ENCODE results near the gene PLPP3. TPM values are rescaled to one million over a fixed set of nuclear protein-coding genes. Genes with fewer than 3 reads are reported as not detected.

The PLPP3 gene
- total RNA-seq, 2 donors from 2014 or later, result not detected

- Mint-ChIP-seq H3K4me1 (no peaks in the 10 kb centered on the region), H3K9me3 (no peaks in the 10 kb centered on the region), H3K27me3 (peaks cover 23% of the 10 kb centered on the region), H3K4me3 (no peak overlapping the region), H3K27ac (no peak overlapping the region), H3K36me3 (ENCODE audit: low read depth) (no peaks in the 10 kb centered on the region)
- ATAC-seq (replicated peaks), result no peak
These were observed 112.8 kb downstream of the PLPP3 start for GRCh38 chr1:56466538-56466937.

- Mint-ChIP-seq H3K9me3 (no peaks in the 10 kb centered on the region), H3K36me3 (ENCODE audit: low read depth) (no peaks in the 10 kb centered on the region), H3K27ac (no peak overlapping the region), H3K4me3 (no peak overlapping the region), H3K4me1 (no peaks in the 10 kb centered on the region), H3K27me3 (peaks cover 11% of the 10 kb centered on the region)
- ATAC-seq (replicated peaks), result no peak
These were observed 115.1 kb downstream of the PLPP3 start for GRCh38 chr1:56464294-56464693.

DNA sequence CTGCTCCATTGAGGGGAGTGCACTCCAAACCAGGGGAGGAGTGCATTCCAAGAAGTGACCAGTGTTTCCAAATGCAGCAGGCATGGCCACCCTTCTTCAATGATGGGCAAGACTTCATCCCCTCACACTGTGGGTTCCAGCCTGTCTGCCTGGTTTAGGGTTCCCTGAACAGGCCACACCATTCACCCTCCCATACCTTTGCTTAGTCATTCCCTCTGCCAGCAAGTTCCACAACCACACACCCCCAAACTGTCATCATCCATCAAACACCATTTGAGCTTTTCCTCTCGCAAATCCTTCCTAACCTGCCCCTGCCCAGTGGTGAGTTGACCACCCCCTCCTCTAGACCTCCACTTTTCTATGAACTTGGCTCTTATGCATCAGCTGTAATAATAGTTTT is 116.0 kb downstream of the PLPP3 start:
- Mint-ChIP-seq H3K9me3 (no peaks in the 10 kb centered on the region), H3K36me3 (ENCODE audit: low read depth) (no peaks in the 10 kb centered on the region), H3K27ac (no peak overlapping the region), H3K27me3 (peaks cover 6% of the 10 kb centered on the region), H3K4me3 (no peak overlapping the region), H3K4me1 (no peaks in the 10 kb centered on the region)
- ATAC-seq (replicated peaks), result no peak

- Mint-ChIP-seq H3K4me1 (no peaks in the 10 kb centered on the region), H3K27ac (no peak overlapping the region), H3K9me3 (no peaks in the 10 kb centered on the region), H3K4me3 (no peak overlapping the region), H3K36me3 (ENCODE audit: low read depth) (no peaks in the 10 kb centered on the region), H3K27me3 (peaks cover 6% of the 10 kb centered on the region)
- no peak for ATAC-seq (replicated peaks)
These were observed 117.2 kb downstream of the PLPP3 start for GRCh38 chr1:56462209-56462608.

- Mint-ChIP-seq H3K27ac (no peak overlapping the region), H3K27me3 (peaks cover 5% of the 10 kb centered on the region), H3K36me3 (ENCODE audit: low read depth) (no peaks in the 10 kb centered on the region), H3K4me3 (no peak overlapping the region), H3K9me3 (no peaks in the 10 kb centered on the region), H3K4me1 (no peaks in the 10 kb centered on the region)
- no peak for ATAC-seq (replicated peaks)
These were observed 117.9 kb downstream of the PLPP3 start for GRCh38 chr1:56461158-56462127.

DNA sequence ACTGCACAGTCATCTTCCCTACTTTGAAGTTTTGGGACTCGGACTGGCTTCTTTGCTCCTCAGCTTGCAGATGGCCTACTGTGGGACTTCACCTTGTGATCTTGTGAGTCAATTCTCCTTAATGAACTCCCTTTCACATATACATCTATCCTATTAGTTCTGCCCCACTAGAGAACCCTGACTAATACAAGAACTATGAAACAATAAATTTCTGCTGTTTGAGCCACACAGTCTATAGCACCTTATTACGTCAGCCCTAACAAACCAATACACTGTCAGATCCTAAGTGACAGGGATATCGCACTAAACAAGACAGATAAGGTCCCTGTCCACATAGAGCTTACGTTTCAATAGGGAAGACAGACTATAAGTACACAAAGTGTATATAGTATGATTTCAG is 120.1 kb downstream of the PLPP3 start:
- Mint-ChIP-seq H3K4me3 (no peak overlapping the region), H3K27ac (no peak overlapping the region), H3K4me1 (no peaks in the 10 kb centered on the region), H3K36me3 (ENCODE audit: low read depth) (no peaks in the 10 kb centered on the region), H3K9me3 (no peaks in the 10 kb centered on the region), H3K27me3 (peaks cover 2% of the 10 kb centered on the region)
- no peak for ATAC-seq (replicated peaks)

GRCh38 chr1:56457756-56458375 is 121.5 kb downstream of the PLPP3 start:
- peaks cover 5% of the 10 kb centered on the region for H3K27me3 Mint-ChIP-seq
- H3K9me3 Mint-ChIP-seq, result no peaks in the 10 kb centered on the region
- no peak overlapping the region for H3K4me3 Mint-ChIP-seq
- no peaks in the 10 kb centered on the region for H3K36me3 Mint-ChIP-seq (ENCODE audit: low read depth)
- no peaks in the 10 kb centered on the region for H3K4me1 Mint-ChIP-seq
- ATAC-seq (replicated peaks), result no peak
- H3K27ac Mint-ChIP-seq, result no peak overlapping the region

DNA sequence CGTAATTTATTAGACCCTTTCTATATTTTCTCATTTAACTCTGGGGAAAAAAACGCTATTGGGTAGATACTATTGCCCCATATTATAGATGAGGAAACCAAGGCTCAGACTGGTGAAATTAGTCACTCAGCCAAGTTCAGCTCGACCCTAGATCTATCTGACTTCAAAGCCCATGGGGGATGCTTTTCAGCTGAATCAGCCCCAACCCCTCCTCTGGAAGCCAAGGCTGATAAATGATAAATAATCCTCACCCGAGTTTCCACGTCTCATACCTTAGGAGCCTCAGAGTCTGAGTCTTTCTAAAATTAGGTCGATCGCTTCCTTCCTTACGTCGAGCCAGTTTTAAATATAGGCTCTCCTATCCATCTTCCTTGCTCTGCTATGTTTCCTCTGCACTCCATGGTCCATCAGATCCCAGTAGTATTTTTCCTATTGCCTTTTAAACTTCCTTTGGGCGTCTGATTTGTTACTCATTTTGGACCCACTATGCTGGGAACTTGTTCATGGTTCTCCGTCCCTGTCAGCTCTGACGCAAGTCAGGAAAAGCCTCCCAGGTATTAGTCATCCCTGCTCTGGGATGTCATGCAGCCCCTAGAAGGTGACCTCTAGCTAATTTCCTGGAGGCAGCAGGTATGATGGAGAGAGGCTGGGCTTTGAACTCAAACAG is 122.8 kb downstream of the PLPP3 start:
- no peak for ATAC-seq (replicated peaks)
- Mint-ChIP-seq H3K36me3 (ENCODE audit: low read depth) (no peaks in the 10 kb centered on the region), H3K4me1 (no peaks in the 10 kb centered on the region), H3K4me3 (no peak overlapping the region), H3K27ac (no peak overlapping the region), H3K9me3 (no peaks in the 10 kb centered on the region), H3K27me3 (peaks cover 5% of the 10 kb centered on the region)

DNA sequence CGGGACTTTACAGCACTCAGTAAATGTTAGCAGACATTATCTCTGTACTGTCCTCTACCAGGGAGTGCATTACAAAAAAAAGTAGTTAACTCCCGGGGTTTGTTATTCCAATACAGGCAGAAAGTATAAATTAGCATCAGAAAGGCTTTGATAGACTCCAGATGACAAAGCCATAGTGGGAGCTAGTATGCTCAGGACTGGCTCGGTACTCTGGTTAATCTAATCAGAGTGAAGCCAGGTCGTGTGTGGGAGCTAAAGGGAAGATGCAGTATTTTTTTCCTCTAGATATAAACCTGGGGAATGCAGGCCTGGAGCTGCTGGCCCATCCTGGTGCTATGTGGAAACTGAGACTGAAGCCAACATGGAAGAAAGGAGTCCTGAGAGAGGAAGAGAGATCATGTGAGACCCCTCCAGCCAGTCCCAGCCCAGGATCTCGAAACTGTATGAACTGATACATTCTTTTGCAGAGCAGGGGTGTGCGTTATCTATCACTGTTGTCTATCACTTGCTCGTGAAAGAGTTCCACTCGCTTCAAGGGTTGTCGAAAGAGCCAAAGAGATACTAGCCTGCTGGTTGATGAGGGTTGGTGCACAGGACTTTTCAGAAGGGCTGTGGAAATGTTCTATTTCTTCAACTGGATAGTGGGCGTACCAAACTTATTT is 125.8 kb downstream of the PLPP3 start:
- ATAC-seq (replicated peaks), result no peak
- H3K4me3 Mint-ChIP-seq, result no peak overlapping the region
- no peaks in the 10 kb centered on the region for H3K4me1 Mint-ChIP-seq
- no peaks in the 10 kb centered on the region for H3K9me3 Mint-ChIP-seq
- H3K27me3 Mint-ChIP-seq, result peaks cover 8% of the 10 kb centered on the region
- no peaks in the 10 kb centered on the region for H3K36me3 Mint-ChIP-seq (ENCODE audit: low read depth)
- H3K27ac Mint-ChIP-seq, result no peak overlapping the region

GRCh38 chr1:56453016-56453415 is 126.3 kb downstream of the PLPP3 start:
- Mint-ChIP-seq H3K27me3 (peaks cover 8% of the 10 kb centered on the region), H3K9me3 (no peaks in the 10 kb centered on the region)
- ATAC-seq (replicated peaks), result no peak

GRCh38 chr1:56452027-56453011 is 127.0 kb downstream of the PLPP3 start:
- Mint-ChIP-seq H3K36me3 (ENCODE audit: low read depth) (no peaks in the 10 kb centered on the region), H3K9me3 (no peaks in the 10 kb centered on the region)

More at GRCh38 chr1:56453016-56453415, 126.3 kb downstream of the PLPP3 start:
- Mint-ChIP-seq H3K4me1 (no peaks in the 10 kb centered on the region), H3K4me3 (no peak overlapping the region), H3K27ac (no peak overlapping the region), H3K36me3 (ENCODE audit: low read depth) (no peaks in the 10 kb centered on the region)

DNA sequence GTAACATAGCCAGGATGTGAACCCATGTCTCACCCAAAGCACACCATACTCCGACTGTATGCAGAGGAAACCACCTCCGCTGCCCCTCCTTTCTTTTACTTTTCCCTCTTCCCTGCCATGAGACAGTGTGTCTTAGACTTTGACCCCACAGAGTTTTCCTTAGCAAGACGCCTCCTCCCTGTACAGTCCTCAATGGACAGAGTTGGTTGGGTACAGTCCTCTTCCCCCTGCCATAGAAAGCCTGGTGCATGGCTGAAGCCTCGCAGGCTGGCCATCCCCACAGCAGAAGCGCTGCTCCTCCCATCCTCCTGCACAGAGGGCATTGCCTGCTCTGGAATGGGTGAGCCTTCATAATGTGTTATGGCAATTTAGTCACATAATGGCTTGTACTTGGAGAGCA is 127.9 kb downstream of the PLPP3 start:
- Mint-ChIP-seq H3K36me3 (ENCODE audit: low read depth) (no peaks in the 10 kb centered on the region), H3K4me3 (no peak overlapping the region), H3K27me3 (peaks cover 8% of the 10 kb centered on the region), H3K27ac (no peak overlapping the region), H3K4me1 (no peaks in the 10 kb centered on the region), H3K9me3 (no peaks in the 10 kb centered on the region)
- no peak for ATAC-seq (replicated peaks)

More at GRCh38 chr1:56452027-56453011, 127.0 kb downstream of the PLPP3 start:
- H3K27me3 Mint-ChIP-seq, result peaks cover 8% of the 10 kb centered on the region
- no peaks in the 10 kb centered on the region for H3K4me1 Mint-ChIP-seq
- no peak overlapping the region for H3K27ac Mint-ChIP-seq
- no peak overlapping the region for H3K4me3 Mint-ChIP-seq
- ATAC-seq (replicated peaks), result no peak

DNA sequence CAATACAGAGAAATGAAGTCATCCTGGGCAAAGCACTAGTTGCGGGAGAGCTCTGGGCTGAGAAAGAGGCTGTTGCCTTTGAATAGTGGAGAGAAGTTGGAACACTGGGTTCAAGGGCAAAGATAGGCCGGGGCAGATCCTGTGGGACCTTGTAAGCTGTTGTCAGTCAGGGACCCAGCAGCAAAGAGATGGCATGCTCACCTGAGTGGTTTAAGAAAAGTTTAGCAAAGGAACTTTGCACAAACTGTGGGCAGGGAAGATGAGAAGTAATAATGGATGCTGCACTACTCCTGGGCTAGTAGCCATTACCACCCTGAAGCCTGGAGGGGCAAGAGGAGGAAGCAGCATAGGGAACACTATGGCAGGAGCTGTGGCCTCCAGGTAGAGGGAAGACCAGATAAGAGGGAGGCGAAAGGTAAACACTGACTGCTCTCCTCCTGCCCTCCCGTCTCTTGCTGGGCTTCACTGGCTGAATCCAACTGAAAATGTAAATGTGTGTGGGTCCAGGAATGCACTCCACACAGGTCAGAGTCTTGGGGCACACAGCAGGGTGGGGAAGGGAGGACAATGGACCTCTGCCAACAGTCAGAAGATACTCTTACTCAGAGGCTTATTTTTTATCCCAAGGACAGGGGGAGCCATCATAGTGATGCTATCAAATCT is 129.2 kb downstream of the PLPP3 start:
- Mint-ChIP-seq H3K27ac (no peak overlapping the region), H3K27me3 (peaks cover 6% of the 10 kb centered on the region), H3K4me3 (no peak overlapping the region), H3K36me3 (ENCODE audit: low read depth) (no peaks in the 10 kb centered on the region), H3K4me1 (no peaks in the 10 kb centered on the region), H3K9me3 (no peaks in the 10 kb centered on the region)
- ATAC-seq (replicated peaks), result no peak
